ENCODE results near the gene RENBP.

The RENBP gene

GRCh38 chrX:153910446-153910845, 34.0 kb downstream of the RENBP start:
- no peak for TF ChIP-seq ZFX (IDR thresholded peaks at IDR 0.05)
- no peak for TF ChIP-seq CTCF (conservative IDR thresholded peaks at IDR 0.05)

DNA sequence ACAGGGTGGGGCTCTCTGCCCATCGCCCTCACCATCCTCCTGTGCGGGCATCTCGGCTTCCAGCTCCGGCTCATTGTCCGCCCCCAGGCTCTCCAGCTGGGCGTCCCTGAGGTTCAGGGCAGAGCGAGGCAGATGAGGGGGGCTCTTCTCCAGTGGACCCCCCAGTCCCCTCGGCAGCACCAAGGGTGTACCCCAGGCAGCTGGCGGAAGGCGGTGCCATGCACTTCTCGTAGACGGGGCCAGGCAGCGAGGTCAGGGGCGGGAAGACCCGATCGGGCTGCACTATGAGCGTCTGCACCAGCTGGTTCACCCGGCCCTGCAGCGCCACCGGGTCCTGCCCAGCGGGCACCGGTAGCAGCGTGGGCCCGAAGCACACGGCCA, 34.5 kb downstream of the RENBP start:
- no peak overlapping the region; the same call in 1 of the 2 replicates for H3K27ac ChIP-seq
- no peak for TF ChIP-seq ZFX (IDR thresholded peaks at IDR 0.05)
- no peak for TF ChIP-seq CTCF (conservative IDR thresholded peaks at IDR 0.05)

More at GRCh38 chrX:153910446-153910845, 34.0 kb downstream of the RENBP start:
- no peak overlapping the region; the same call in 1 of the 2 replicates for H3K27ac ChIP-seq

GRCh38 chrX:153909024-153909979, 35.1 kb downstream of the RENBP start:
- H3K27ac ChIP-seq: no peak overlapping the region
- TF ChIP-seq ZFX (IDR thresholded peaks at IDR 0.05): no peak
- no peak for TF ChIP-seq CTCF (conservative IDR thresholded peaks at IDR 0.05)

DNA sequence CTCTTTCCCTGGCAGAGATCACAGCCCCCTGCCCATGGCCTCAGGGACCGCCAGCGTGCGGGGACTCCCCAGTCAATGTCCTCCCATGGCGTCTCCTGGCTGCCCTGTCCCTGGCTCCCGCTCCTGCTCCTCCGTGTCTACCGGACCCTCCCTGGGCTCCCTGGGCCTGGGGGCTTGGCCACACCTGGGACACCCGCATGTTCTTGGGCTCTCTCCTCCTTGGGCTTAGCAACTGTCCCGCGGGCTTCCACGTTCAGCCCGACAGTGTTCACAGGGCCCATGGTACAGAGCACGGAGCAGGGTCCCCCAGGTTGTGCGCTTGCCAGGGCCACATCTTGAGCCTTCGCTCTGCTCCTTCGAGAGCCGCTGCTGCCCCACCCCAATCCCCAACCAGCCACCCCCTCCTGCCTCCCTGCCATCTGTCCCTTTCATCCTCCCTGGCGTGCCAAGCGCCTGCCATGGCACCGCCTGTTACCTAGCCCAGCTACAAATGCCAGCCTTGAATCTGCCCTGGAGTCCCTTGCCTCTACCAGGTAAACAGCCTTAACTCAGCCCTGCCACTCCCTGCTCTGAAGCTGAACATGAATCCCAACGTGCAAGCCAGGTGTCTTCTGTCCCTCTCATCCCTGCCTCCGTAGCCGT, 36.1 kb downstream of the RENBP start:
- TF ChIP-seq ZFX (IDR thresholded peaks at IDR 0.05) (no peak), CTCF (conservative IDR thresholded peaks at IDR 0.05) (no peak)

GRCh38 chrX:153907456-153907855, 37.0 kb downstream of the RENBP start:
- H3K27ac ChIP-seq: no peak overlapping the region
- no peak for TF ChIP-seq ZFX (IDR thresholded peaks at IDR 0.05)

More for the DNA sequence above, 36.1 kb downstream of the RENBP start:
- H3K27ac ChIP-seq: no peak overlapping the region

DNA sequence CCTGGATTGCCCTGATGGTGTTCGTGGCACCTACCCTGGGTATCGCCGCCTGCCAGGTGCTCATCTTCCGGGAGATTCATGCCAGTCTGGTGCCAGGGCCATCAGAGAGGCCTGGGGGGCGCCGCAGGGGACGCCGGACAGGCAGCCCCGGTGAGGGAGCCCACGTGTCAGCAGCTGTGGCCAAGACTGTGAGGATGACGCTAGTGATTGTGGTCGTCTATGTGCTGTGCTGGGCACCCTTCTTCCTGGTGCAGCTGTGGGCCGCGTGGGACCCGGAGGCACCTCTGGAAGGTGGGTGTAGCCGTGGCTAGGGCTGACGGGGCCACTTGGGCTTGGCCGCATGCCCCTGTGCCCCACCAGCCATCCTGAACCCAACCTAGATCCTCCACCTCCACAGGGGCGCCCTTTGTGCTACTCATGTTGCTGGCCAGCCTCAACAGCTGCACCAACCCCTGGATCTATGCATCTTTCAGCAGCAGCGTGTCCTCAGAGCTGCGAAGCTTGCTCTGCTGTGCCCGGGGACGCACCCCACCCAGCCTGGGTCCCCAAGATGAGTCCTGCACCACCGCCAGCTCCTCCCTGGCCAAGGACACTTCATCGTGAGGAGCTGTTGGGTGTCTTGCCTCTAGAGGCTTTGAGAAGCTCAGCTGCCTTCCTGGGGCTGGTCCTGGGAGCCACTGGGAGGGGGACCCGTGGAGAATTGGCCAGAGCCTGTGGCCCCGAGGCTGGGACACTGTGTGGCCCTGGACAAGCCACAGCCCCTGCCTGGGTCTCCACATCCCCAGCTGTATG, 38.1 kb downstream of the RENBP start:
- no peak for TF ChIP-seq CTCF (conservative IDR thresholded peaks at IDR 0.05)
- TF ChIP-seq ZFX (IDR thresholded peaks at IDR 0.05): no peak
- no peak overlapping the region for H3K27ac ChIP-seq

DNA sequence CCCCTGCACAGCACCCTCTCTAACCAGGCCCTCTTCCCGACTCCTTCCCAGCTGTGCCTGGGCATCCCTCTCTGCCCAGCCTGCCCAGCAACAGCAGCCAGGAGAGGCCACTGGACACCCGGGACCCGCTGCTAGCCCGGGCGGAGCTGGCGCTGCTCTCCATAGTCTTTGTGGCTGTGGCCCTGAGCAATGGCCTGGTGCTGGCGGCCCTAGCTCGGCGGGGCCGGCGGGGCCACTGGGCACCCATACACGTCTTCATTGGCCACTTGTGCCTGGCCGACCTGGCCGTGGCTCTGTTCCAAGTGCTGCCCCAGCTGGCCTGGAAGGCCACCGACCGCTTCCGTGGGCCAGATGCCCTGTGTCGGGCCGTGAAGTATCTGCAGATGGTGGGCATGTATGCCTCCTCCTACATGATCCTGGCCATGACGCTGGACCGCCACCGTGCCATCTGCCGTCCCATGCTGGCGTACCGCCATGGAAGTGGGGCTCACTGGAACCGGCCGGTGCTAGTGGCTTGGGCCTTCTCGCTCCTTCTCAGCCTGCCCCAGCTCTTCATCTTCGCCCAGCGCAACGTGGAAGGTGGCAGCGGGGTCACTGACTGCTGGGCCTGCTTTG, 38.9 kb downstream of the RENBP start:
- no peak for TF ChIP-seq ZFX (IDR thresholded peaks at IDR 0.05)
- TF ChIP-seq CTCF (conservative IDR thresholded peaks at IDR 0.05): no peak
- H3K27ac ChIP-seq: no peak overlapping the region
